AG04450 (cell line): ENCODE data around the gene TAS2R39. TPM values are rescaled to one million over a fixed set of nuclear protein-coding genes. Genes with fewer than 3 reads are reported as not detected.
"Not testable (repeated sequence)": the region's sequence is repeated elsewhere in the genome, so short reads cannot be mapped to it uniquely, and the experiment has no call there.

Experiments
- CTCF ChIA-PET: fragments of 300-600, 350-600 bp; formaldehyde crosslinking; extraction: SDS; loops from one replicate; lab custom pipeline; 2022; ENCODE audit warnings: antibody characterized with exemption, inconsistent platforms; lab: Charles Lee
- POLR2A ChIA-PET: fragments of 350-600 bp; formaldehyde crosslinking; extraction: SDS; loops from one replicate; lab custom pipeline; 2021; ENCODE audit warnings: antibody characterized with exemption, inconsistent platforms; lab: Yijun Ruan, JAX
- DNase-seq: peaks from one replicate; pipeline ENCODE4 v3.0.0-alpha.2; 2011; ENCODE audit warnings: low read depth, low spot score
- H3K27ac ChIP-seq: one replicate; pipeline ENCODE4 v1.5.1; 2012; ENCODE audit warnings: low read depth, low read length, control low read depth
- H3K27me3 ChIP-seq: one replicate; pipeline ENCODE4 v1.6.0; 2012; ENCODE audit warnings: low read length; ENCODE audit not compliant: control insufficient read depth, insufficient read depth
- H3K4me3 ChIP-seq: 2 replicates; pipeline ENCODE4 v1.5.1; 2011; ENCODE audit warnings: mild to moderate bottlenecking, low read depth, low read length, control low read depth
- H3K9me3 ChIP-seq: 2 replicates; pipeline ENCODE4 v1.5.1; 2012; ENCODE audit warnings: low read length; ENCODE audit not compliant: control insufficient read depth, insufficient read depth
- polyA plus RNA-seq: library from polyadenylated mRNA; depleted of rRNA; stranded (reverse); fragments of >200 nt; gene quantifications from 2 replicates; pipeline ENCODE4 v1.2.3, GENCODE V29; 2011
- TF ChIP-seq, protein P1 (sequence below): IDR thresholded peaks from 2 replicates; pipeline ENCODE4 v1.5.1; 2011; ENCODE audit warnings: low read depth, low read length, control low read depth, inconsistent platforms

TAS2R39 gene
- polyA plus RNA-seq, 1 experiment, result not detected

DNA sequence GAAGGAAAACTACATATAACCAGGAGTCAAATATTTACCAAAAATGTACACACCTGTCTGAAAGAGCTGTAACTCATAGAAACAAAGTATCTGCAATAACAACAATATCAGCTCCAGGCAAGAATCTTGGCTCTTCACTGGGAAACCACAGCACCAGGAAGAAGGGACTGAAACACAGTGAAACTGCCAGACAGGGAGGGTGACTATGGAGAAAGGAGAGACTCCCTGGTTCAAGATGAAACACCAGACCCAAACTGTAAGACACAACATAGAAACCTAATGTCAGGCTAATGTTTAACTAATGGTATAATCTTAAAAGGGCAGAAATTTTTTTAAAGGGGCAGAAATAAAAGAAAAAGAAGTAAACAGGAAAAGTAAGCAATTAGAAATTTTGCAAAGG, 11.5 kb upstream of the TAS2R39 start:
- no peak for DNase-seq
- no peaks in the 10 kb centered on the region for H3K27me3 ChIP-seq
- ChIA-PET CTCF (interaction anchor here (1.4 to 1.6 kb wide), 2 partner anchors 44 to 68 kb away, joined by 5 to 6 read pairs; no protein-coding TSS in a partner anchor), POLR2A (no interaction called here)
- peaks cover 5% of the 10 kb centered on the region; the same call in 1 of the 2 replicates for H3K9me3 ChIP-seq
- TF ChIP-seq, protein P1, sequence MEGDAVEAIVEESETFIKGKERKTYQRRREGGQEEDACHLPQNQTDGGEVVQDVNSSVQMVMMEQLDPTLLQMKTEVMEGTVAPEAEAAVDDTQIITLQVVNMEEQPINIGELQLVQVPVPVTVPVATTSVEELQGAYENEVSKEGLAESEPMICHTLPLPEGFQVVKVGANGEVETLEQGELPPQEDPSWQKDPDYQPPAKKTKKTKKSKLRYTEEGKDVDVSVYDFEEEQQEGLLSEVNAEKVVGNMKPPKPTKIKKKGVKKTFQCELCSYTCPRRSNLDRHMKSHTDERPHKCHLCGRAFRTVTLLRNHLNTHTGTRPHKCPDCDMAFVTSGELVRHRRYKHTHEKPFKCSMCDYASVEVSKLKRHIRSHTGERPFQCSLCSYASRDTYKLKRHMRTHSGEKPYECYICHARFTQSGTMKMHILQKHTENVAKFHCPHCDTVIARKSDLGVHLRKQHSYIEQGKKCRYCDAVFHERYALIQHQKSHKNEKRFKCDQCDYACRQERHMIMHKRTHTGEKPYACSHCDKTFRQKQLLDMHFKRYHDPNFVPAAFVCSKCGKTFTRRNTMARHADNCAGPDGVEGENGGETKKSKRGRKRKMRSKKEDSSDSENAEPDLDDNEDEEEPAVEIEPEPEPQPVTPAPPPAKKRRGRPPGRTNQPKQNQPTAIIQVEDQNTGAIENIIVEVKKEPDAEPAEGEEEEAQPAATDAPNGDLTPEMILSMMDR, result no peak
- no peak overlapping the region for H3K4me3 ChIP-seq
- no peak overlapping the region for H3K27ac ChIP-seq

DNA sequence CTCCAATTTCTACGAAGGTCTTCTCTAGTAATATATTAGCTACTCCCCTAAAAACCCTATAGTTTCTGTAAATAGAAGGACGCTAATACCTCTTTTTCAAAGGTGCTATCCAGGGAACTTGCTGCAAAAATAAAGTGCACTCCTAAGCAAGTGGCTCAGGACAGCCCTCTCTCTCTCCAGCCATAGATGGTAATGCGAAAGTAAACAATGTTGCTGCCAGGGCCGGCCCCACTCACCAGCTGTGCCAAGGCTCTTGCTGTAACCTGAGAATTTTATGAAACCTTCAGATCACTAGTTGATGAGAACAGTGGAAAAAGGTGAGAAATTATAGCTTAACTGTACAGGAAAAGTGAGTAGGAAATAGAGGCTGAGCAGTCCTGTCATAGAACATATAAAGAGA, 10.9 kb upstream of the TAS2R39 start:
- ChIA-PET CTCF (interaction anchor here (1.4 to 1.6 kb wide), 2 partner anchors 43 to 68 kb away, joined by 5 to 6 read pairs; no protein-coding TSS in a partner anchor), POLR2A (no interaction called here)
- Histone ChIP-seq H3K27ac (no peak overlapping the region), H3K4me3 (no peak overlapping the region), H3K9me3 (peaks cover 5% of the 10 kb centered on the region; the same call in 1 of the 2 replicates), H3K27me3 (no peaks in the 10 kb centered on the region)
- TF ChIP-seq, protein P1, result no peak
- no peak for DNase-seq

DNA sequence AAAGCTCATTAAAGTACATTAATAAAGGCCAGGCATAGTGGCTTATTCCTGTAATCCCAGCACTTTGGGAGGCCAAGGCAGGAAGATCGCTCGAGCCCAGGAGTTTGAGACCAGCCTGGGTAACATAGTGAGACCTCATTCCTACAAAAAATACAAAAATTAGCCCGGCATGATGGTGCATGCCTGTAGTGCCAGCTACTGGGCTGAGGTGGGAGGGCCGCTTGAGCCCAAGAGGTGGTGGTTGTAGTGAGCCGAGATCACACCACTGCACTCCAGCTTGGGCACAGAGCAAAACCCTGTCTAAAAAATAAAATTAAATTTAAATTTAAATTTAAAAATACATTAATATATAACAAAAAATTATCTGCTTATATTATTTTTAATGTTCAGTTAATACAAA, 7.1 kb upstream of the TAS2R39 start:
- ChIA-PET POLR2A (no interaction called here), CTCF (interaction anchor here (1.4 kb wide), 1 partner anchor 39 kb away, joined by 8 read pairs; no protein-coding TSS in a partner anchor)
- peaks cover 2% of the 10 kb centered on the region; the same call in 1 of the 2 replicates for H3K9me3 ChIP-seq
- no peak for DNase-seq
- TF ChIP-seq, protein P1, result no peak
- H3K4me3 ChIP-seq, result no peak overlapping the region
- H3K27ac ChIP-seq, result no peak overlapping the region
- H3K27me3 ChIP-seq, result no peaks in the 10 kb centered on the region

DNA sequence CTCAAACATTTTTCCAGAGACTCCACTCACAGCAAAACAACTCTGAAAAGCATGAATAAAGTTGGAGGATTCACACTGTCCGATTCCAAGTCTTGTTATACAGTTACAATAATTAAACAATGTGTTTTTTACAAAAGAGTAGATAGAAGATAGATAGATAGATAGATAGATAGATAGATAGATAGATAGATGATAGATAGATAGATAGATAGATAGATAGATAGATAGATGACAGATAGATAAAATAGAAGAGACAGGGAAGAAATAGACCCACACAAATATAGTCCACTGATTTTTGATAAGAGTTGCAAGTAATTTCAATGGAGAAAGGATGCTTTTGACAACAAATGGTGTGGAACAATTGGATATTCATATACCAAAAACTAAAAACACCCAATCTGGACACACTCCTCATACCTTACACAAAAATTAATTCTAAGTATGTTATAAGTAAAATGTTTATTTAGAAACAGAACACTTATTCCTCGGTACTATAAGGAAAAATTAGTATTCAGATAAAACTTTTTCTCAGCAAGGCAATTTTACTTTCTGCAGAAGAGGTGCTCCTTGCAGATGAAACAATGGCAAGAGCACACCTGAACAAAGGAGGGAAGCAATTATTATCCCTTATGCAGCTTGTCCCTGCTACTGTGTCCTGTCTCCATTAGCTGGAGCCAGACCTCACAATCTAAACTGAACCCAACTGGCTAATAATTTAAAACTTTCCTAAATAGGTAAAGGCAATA, 5.7 kb upstream of the TAS2R39 start:
- TF ChIP-seq, protein P1, result no peak
- DNase-seq, result no peak
- Histone ChIP-seq H3K27ac (no peak overlapping the region), H3K4me3 (no peak overlapping the region), H3K27me3 (no peaks in the 10 kb centered on the region), H3K9me3 (peaks cover 2% of the 10 kb centered on the region; the same call in 1 of the 2 replicates)
- POLR2A ChIA-PET, result no interaction called here
- CTCF ChIA-PET, result interaction anchor here (1.0 kb wide), 1 partner anchor 38 kb away, joined by 3 read pairs; no protein-coding TSS in a partner anchor

DNA sequence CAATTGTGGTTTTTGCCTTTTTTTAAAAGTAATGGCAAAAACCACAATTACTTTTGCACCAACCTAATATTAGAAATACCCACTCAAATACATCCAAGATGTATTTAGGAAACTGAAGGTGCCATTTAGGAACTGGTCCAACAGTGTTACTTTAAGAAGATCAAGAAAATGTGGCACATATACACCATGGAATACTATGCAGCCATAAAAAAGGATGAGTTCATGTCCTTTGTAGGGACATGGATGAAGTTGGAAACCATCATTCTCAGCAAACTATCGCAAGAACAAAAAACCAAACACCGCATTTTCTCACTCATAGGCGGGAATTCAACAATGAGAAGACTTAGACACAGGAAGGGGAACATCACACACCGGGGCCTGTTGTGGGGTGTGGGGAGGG, 2.4 kb upstream of the TAS2R39 start:
- H3K4me3 ChIP-seq, H3K27me3 ChIP-seq, POLR2A ChIA-PET, H3K27ac ChIP-seq, H3K9me3 ChIP-seq, DNase-seq: not testable (repeated sequence)
- CTCF ChIA-PET, result interaction anchor here (0.9 kb wide), 1 partner anchor 35 kb away, joined by 3 read pairs; no protein-coding TSS in a partner anchor
